ENCODE results near the gene TAF15.

DNA sequence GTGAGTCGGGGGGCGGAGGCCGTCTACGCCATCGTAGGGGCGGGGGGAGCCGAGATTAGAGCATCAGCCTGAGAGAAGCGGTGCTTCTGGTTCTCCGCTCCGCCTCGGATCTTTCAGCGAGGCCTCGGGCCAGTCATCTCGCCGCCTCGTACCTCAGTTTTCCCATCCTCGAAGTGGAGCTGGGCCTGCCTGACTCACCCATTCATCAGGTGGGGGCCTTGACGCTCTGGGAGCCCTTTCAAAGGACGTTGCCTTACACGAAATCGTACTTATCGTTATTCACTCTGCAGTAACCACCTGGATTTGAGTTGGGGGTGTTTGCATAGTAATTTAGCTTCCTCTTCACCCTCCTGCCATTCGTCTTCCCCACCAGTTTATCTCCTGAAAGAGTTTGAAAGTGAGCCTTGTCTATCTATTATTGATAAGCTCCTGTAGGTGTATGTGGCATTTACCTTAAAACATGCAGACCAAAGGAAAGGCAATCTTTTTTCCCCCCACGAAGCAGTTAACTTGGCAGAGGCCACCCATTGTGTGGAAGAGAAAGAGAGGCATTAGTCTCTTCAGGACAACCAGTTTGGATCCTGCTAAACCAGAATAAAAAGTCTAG, 674 bp downstream of the TAF15 start:
- TF ChIP-seq POLR2A (IDR thresholded peaks at IDR 0.05) (no peak), CTCF (IDR thresholded peaks at IDR 0.05) (no peak)

Data from Peyer's patch (tissue), 4 donors.